ENCODE results near the gene ORMDL3. TPM values are rescaled to one million over a fixed set of nuclear protein-coding genes. Genes with fewer than 3 reads are reported as not detected.

ORMDL3 gene
- total and polyA plus RNA-seq, 10 of the 15 experiments (the other 5 are each of a cell fraction or from before 2014, with no cell fraction given), result 8.8 to 98.1 (median 49.9) TPM

DNA sequence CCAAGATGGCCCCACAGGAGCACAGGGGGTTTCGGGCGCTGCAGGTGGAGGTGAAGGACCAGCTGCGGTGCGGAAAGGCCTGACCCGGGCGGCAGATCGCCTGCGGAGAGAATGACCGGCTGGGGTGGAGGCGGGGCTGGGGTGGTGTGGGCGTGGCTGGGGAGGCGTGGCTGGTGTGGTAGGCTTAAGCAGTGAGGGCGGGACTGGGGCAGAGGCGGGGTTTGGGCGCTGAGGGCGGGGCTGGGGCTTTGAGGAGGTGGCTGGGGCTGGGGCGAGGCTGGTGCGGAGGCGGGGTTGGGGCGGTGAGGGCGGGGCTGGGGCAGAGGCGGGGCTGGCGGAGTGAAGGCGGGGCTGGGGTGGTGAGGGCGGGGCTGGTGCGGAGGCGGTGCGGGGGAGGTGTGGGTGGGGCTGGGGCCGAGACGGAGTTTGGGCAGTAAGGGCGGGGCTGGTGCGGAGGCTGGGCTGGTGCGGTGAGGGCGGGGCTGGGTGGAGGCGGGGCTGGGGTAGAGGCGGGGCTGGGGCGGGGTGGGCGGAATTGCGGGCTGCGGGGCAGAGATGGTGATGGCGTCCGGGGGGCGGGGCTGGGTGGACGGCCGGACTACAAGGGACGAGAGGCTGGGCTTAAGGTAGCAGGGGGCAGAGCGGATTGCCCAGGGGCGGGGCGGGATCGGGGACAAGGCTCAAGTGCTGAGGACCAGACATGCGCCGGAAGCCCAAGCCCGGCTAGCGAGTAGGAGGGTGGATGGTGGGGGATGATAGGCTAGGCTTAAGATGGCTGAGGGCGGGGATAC lies 25.5 kb upstream of the ORMDL3 start:
- H3K27me3 ChIP-seq (replicated peaks in 1 of 2; ENCODE audit: control insufficient read depth in 2 of 2, insufficient read depth in 2 of 2, low read length in 1 of 2), result no peaks in the 10 kb centered on the region
- intact Hi-C loops (cut with micrococcal nuclease; ENCODE audit: unreplicated experiment) (no loop called here), in situ Hi-C loops (cut with MboI) (no loop called here)
- H3K79me2 ChIP-seq (ENCODE audit: control insufficient read depth, insufficient read depth, low read length), result no peaks in the 10 kb centered on the region
- H3K36me3 ChIP-seq (ENCODE audit: control insufficient read depth in 2 of 2, insufficient read depth in 2 of 2, low read length in 1 of 2), result no peaks in the 10 kb centered on the region
- ATAC-seq, result peak; percentile 97
- H3K27ac ChIP-seq (ENCODE audit: control insufficient read depth, insufficient read depth), result peak overlapping the region; percentile 40; the same call in 1 of the 2 replicates
- H3K4me1 ChIP-seq (ENCODE audit: control insufficient read depth, insufficient read depth, low read length), result peaks cover 3% of the 10 kb centered on the region; the same call in 1 of the 2 replicates
- 0 out of 2 replicates have a peak overlapping the region, but pooled peaks have one; percentile 32 for H3K9ac ChIP-seq (ENCODE audit: control insufficient read depth, insufficient read depth, low read length)
- BruUV-seq (replicated peaks), result no TSS peak
- peak; percentile 96 for FAIRE-seq
- H3K4me2 ChIP-seq (ENCODE audit: control insufficient read depth, insufficient read depth), result peak overlapping the region; percentile 99
- peak overlapping the region; percentile 76 for H3K4me3 ChIP-seq
- WGBS (ENCODE audit: insufficient coverage, insufficient replicate concordance, low lambda C conversion rate, missing lambda C conversion rate), result 2% methylated on average over 32 of the region's 55 CpGs
- RAD21 ChIA-PET (ENCODE audit: unreplicated experiment), result interaction anchor here (0.6 to 1.4 kb wide), 4 partner anchors 15 to 58 kb away, joined by 3 to 5 read pairs (median 4); no protein-coding TSS in a partner anchor
- H4K20me1 ChIP-seq (ENCODE audit: control insufficient read depth, insufficient read depth), result no peaks in the 10 kb centered on the region
- TF ChIP-seq JUNB (IDR thresholded peaks at IDR 0.05) (no peak), POLR2A (IDR thresholded peaks at IDR 0.05; ENCODE audit: low read depth, low read length) (peak; percentile 81; the same call in 1 of the 2 replicates), LARP7 (IDR thresholded peaks at IDR 0.05) (no peak), SP1 (IDR thresholded peaks at IDR 0.05; ENCODE audit: low read depth, low read length) (peak; percentile 13), SMC3 (IDR thresholded peaks at IDR 0.05; ENCODE audit: borderline replicate concordance, low read length) (no peak), TCF7 (IDR thresholded peaks at IDR 0.05; ENCODE audit: borderline replicate concordance) (no peak), SRF (IDR thresholded peaks at IDR 0.05; ENCODE audit: low read depth in 2 of 2, low read length in 2 of 2) (0 out of 4 replicates have a peak, but pooled peaks of 1 of the 2 experiments have one; percentile 34), YY1 (IDR thresholded peaks at IDR 0.05; ENCODE audit: low read depth, low read length) (peak; percentile 72; the same call in 1 of the 2 replicates), HDGF (IDR thresholded peaks at IDR 0.05) (peak; percentile 96), CBFB (IDR thresholded peaks at IDR 0.05; ENCODE audit: low read depth) (no peak), IKZF1 (conservative IDR thresholded peaks at IDR 0.05) (no peak), EGR1 (IDR thresholded peaks at IDR 0.05; ENCODE audit: borderline replicate concordance in 1 of 2, low read depth in 2 of 2, low read length in 2 of 2) (peak in 1 of 2 experiments; percentile 98; a peak in 2 of 3 replicates)
- SMC1A ChIA-PET (ENCODE audit: uncharacterized antibody, unreplicated experiment), result no interaction called here
- peak overlapping the region; percentile 85 for H2AFZ ChIP-seq (ENCODE audit: control insufficient read depth, low read depth, low read length)
- peak; percentile 79 for DNase-seq (ENCODE audit: low read depth, low spot score)
- H3K9me3 ChIP-seq (replicated peaks; ENCODE audit: control insufficient read depth, insufficient read depth, low read length), result no peaks in the 10 kb centered on the region
- CTCF ChIA-PET, result interaction anchor here (1.0 to 8.3 kb wide), 3 partner anchors 13 to 80 kb away, joined by 3 to 120 read pairs (median 98); partner anchors contain the start of gene PSMD3
- POLR2A ChIA-PET, result interaction anchor here (0.6 to 1.0 kb wide), 2 partner anchors 15 to 718 kb away, joined by 3 to 5 read pairs; no protein-coding TSS in a partner anchor

Measured in GM12878 (cell line).